ENCODE measurements around the gene ZFPL1. TPM values are rescaled to one million over a fixed set of nuclear protein-coding genes. Genes with fewer than 3 reads are reported as not detected.

The ZFPL1 gene
- total and polyA plus RNA-seq, 2 donors = 16.8 to 42.5 TPM

- Histone ChIP-seq H3K4me3 (ENCODE audit: low read length in 2 of 2) (no peak within 1 kb of the TSS), H3K9me3 (ENCODE audit: control insufficient read depth in 2 of 2, insufficient read depth in 1 of 2, low read length in 1 of 2) (no peaks in the 10 kb centered on the region), H3K27me3 (ENCODE audit: control insufficient read depth in 2 of 2, insufficient read depth in 1 of 2, low read length in 1 of 2) (no peaks in the 10 kb centered on the region), H3K4me1 (ENCODE audit: control insufficient read depth in 2 of 2, insufficient read depth in 2 of 2, low read length in 2 of 2) (peaks cover 7 to 24% of the 10 kb centered on the region in 2 donors), H3K27ac (ENCODE audit: low read depth in 1 of 2, low read length in 1 of 2) (no peak within 1 kb of the TSS), H3K36me3 (ENCODE audit: control insufficient read depth in 2 of 2, insufficient read depth in 2 of 2, low read length in 1 of 2) (no peaks in the 10 kb centered on the region)
- no peak for DNase-seq (ENCODE audit: low read depth in 6 of 9, low spot score in 9 of 9)
- WGBS = 96% methylated on average over 8 of the region's 8 CpGs
These were observed 25.5 kb upstream of the ZFPL1 start, which contains the start of gene NAALADL1 for GRCh38 chr11:65058419-65059054. NAALADL1 (minus strand) TSS chr11:65058553; CDS start chr11:65058521, 32 bp downstream.

- H3K9me3 ChIP-seq (ENCODE audit: control insufficient read depth in 2 of 2, insufficient read depth in 1 of 2, low read length in 1 of 2) = no peaks in the 10 kb centered on the region
- 79% methylated on average over 3 of the region's 3 CpGs for WGBS
- DNase-seq (ENCODE audit: low read depth in 6 of 9, low spot score in 9 of 9) = no peak
- no peak overlapping the region for H3K27ac ChIP-seq (ENCODE audit: low read depth in 1 of 2, low read length in 1 of 2)
- no peak overlapping the region for H3K4me3 ChIP-seq (ENCODE audit: low read length in 2 of 2)
- peaks cover 0 to 15% of the 10 kb centered on the region in 2 donors for H3K4me1 ChIP-seq (ENCODE audit: control insufficient read depth in 2 of 2, insufficient read depth in 2 of 2, low read length in 2 of 2)
- no peaks in the 10 kb centered on the region for H3K36me3 ChIP-seq (ENCODE audit: control insufficient read depth in 2 of 2, insufficient read depth in 2 of 2, low read length in 1 of 2)
- no peaks in the 10 kb centered on the region for H3K27me3 ChIP-seq (ENCODE audit: control insufficient read depth in 2 of 2, insufficient read depth in 1 of 2, low read length in 1 of 2)
These were observed 24.5 kb upstream of the ZFPL1 start for GRCh38 chr11:65059523-65059922.

- Histone ChIP-seq H3K27me3 (ENCODE audit: control insufficient read depth in 2 of 2, insufficient read depth in 1 of 2, low read length in 1 of 2) (no peaks in the 10 kb centered on the region), H3K4me3 (ENCODE audit: low read length in 2 of 2) (no peak overlapping the region), H3K27ac (ENCODE audit: low read depth in 1 of 2, low read length in 1 of 2) (no peak overlapping the region), H3K4me1 (ENCODE audit: control insufficient read depth in 2 of 2, insufficient read depth in 2 of 2, low read length in 2 of 2) (peaks cover 0 to 12% of the 10 kb centered on the region in 2 donors), H3K36me3 (ENCODE audit: control insufficient read depth in 2 of 2, insufficient read depth in 2 of 2, low read length in 1 of 2) (no peaks in the 10 kb centered on the region), H3K9me3 (ENCODE audit: control insufficient read depth in 2 of 2, insufficient read depth in 1 of 2, low read length in 1 of 2) (no peaks in the 10 kb centered on the region)
- DNase-seq (ENCODE audit: low read depth in 6 of 9, low spot score in 9 of 9) = peak in 1 of 9 donors; percentile 7
- 70% methylated on average over 10 of the region's 10 CpGs for WGBS
These were observed 23.8 kb upstream of the ZFPL1 start for GRCh38 chr11:65059959-65060824.

GRCh38 chr11:65060913-65061408 lies 23.1 kb upstream of the ZFPL1 start:
- no peaks in the 10 kb centered on the region for H3K36me3 ChIP-seq (ENCODE audit: control insufficient read depth in 2 of 2, insufficient read depth in 2 of 2, low read length in 1 of 2)
- no peak overlapping the region for H3K4me3 ChIP-seq (ENCODE audit: low read length in 2 of 2)
- H3K4me1 ChIP-seq (ENCODE audit: control insufficient read depth in 2 of 2, insufficient read depth in 2 of 2, low read length in 2 of 2) = peaks cover 0 to 12% of the 10 kb centered on the region in 2 donors
- H3K27me3 ChIP-seq (ENCODE audit: control insufficient read depth in 2 of 2, insufficient read depth in 1 of 2, low read length in 1 of 2) = no peaks in the 10 kb centered on the region
- DNase-seq (ENCODE audit: low read depth in 6 of 9, low spot score in 9 of 9) = peak in 1 of 9 donors; percentile 37
- 93% methylated on average over 9 of the region's 9 CpGs for WGBS
- H3K27ac ChIP-seq (ENCODE audit: low read depth in 1 of 2, low read length in 1 of 2) = no peak overlapping the region
- no peaks in the 10 kb centered on the region for H3K9me3 ChIP-seq (ENCODE audit: control insufficient read depth in 2 of 2, insufficient read depth in 1 of 2, low read length in 1 of 2)

- no peak overlapping the region for H3K4me3 ChIP-seq (ENCODE audit: low read length in 2 of 2)
- H3K4me1 ChIP-seq (ENCODE audit: control insufficient read depth in 2 of 2, insufficient read depth in 2 of 2, low read length in 2 of 2) = peaks cover 0 to 14% of the 10 kb centered on the region in 2 donors
- no peak for DNase-seq (ENCODE audit: low read depth in 6 of 9, low spot score in 9 of 9)
- no peak overlapping the region for H3K27ac ChIP-seq (ENCODE audit: low read depth in 1 of 2, low read length in 1 of 2)
- H3K27me3 ChIP-seq (ENCODE audit: control insufficient read depth in 2 of 2, insufficient read depth in 1 of 2, low read length in 1 of 2) = no peaks in the 10 kb centered on the region
- H3K36me3 ChIP-seq (ENCODE audit: control insufficient read depth in 2 of 2, insufficient read depth in 2 of 2, low read length in 1 of 2) = no peaks in the 10 kb centered on the region
- no peaks in the 10 kb centered on the region for H3K9me3 ChIP-seq (ENCODE audit: control insufficient read depth in 2 of 2, insufficient read depth in 1 of 2, low read length in 1 of 2)
- 97% methylated on average over 3 of the region's 3 CpGs for WGBS
These were observed 20.5 kb upstream of the ZFPL1 start for GRCh38 chr11:65063532-65063931.

- H3K9me3 ChIP-seq (ENCODE audit: control insufficient read depth in 2 of 2, insufficient read depth in 1 of 2, low read length in 1 of 2) = no peaks in the 10 kb centered on the region
- WGBS = 96% methylated on average over 4 of the region's 4 CpGs
- H3K27me3 ChIP-seq (ENCODE audit: control insufficient read depth in 2 of 2, insufficient read depth in 1 of 2, low read length in 1 of 2) = no peaks in the 10 kb centered on the region
- H3K27ac ChIP-seq (ENCODE audit: low read depth in 1 of 2, low read length in 1 of 2) = no peak overlapping the region
- peaks cover 0 to 14% of the 10 kb centered on the region in 2 donors for H3K4me1 ChIP-seq (ENCODE audit: control insufficient read depth in 2 of 2, insufficient read depth in 2 of 2, low read length in 2 of 2)
- H3K36me3 ChIP-seq (ENCODE audit: control insufficient read depth in 2 of 2, insufficient read depth in 2 of 2, low read length in 1 of 2) = no peaks in the 10 kb centered on the region
- no peak for DNase-seq (ENCODE audit: low read depth in 6 of 9, low spot score in 9 of 9)
- H3K4me3 ChIP-seq (ENCODE audit: low read length in 2 of 2) = no peak overlapping the region
These were observed 19.2 kb upstream of the ZFPL1 start for GRCh38 chr11:65064847-65065240.

- WGBS = 98% methylated on average over 7 of the region's 7 CpGs
- Histone ChIP-seq H3K4me1 (ENCODE audit: control insufficient read depth in 2 of 2, insufficient read depth in 2 of 2, low read length in 2 of 2) (peaks cover 0 to 5% of the 10 kb centered on the region in 2 donors), H3K27ac (ENCODE audit: low read depth in 1 of 2, low read length in 1 of 2) (no peak overlapping the region), H3K4me3 (ENCODE audit: low read length in 2 of 2) (no peak overlapping the region), H3K9me3 (ENCODE audit: control insufficient read depth in 2 of 2, insufficient read depth in 1 of 2, low read length in 1 of 2) (no peaks in the 10 kb centered on the region), H3K27me3 (ENCODE audit: control insufficient read depth in 2 of 2, insufficient read depth in 1 of 2, low read length in 1 of 2) (no peaks in the 10 kb centered on the region), H3K36me3 (ENCODE audit: control insufficient read depth in 2 of 2, insufficient read depth in 2 of 2, low read length in 1 of 2) (no peaks in the 10 kb centered on the region)
- DNase-seq (ENCODE audit: low read depth in 6 of 9, low spot score in 9 of 9) = no peak
These were observed 18.2 kb upstream of the ZFPL1 start for GRCh38 chr11:65065851-65066250.

- WGBS = 95% methylated on average over 11 of the region's 11 CpGs
- no peaks in the 10 kb centered on the region for H3K36me3 ChIP-seq (ENCODE audit: control insufficient read depth in 2 of 2, insufficient read depth in 2 of 2, low read length in 1 of 2)
- no peak overlapping the region for H3K4me3 ChIP-seq (ENCODE audit: low read length in 2 of 2)
- peaks cover 0 to 2% of the 10 kb centered on the region in 2 donors for H3K4me1 ChIP-seq (ENCODE audit: control insufficient read depth in 2 of 2, insufficient read depth in 2 of 2, low read length in 2 of 2)
- DNase-seq (ENCODE audit: low read depth in 6 of 9, low spot score in 9 of 9) = no peak
- no peaks in the 10 kb centered on the region for H3K9me3 ChIP-seq (ENCODE audit: control insufficient read depth in 2 of 2, insufficient read depth in 1 of 2, low read length in 1 of 2)
- H3K27ac ChIP-seq (ENCODE audit: low read depth in 1 of 2, low read length in 1 of 2) = no peak overlapping the region
- H3K27me3 ChIP-seq (ENCODE audit: control insufficient read depth in 2 of 2, insufficient read depth in 1 of 2, low read length in 1 of 2) = no peaks in the 10 kb centered on the region
These were observed 17.7 kb upstream of the ZFPL1 start for GRCh38 chr11:65066315-65066714.

GRCh38 chr11:65066805-65067291 lies 17.2 kb upstream of the ZFPL1 start:
- Histone ChIP-seq H3K27ac (ENCODE audit: low read depth in 1 of 2, low read length in 1 of 2) (no peak overlapping the region), H3K27me3 (ENCODE audit: control insufficient read depth in 2 of 2, insufficient read depth in 1 of 2, low read length in 1 of 2) (no peaks in the 10 kb centered on the region), H3K4me3 (ENCODE audit: low read length in 2 of 2) (no peak overlapping the region), H3K36me3 (ENCODE audit: control insufficient read depth in 2 of 2, insufficient read depth in 2 of 2, low read length in 1 of 2) (no peaks in the 10 kb centered on the region), H3K4me1 (ENCODE audit: control insufficient read depth in 2 of 2, insufficient read depth in 2 of 2, low read length in 2 of 2) (peaks cover 0 to 2% of the 10 kb centered on the region in 2 donors), H3K9me3 (ENCODE audit: control insufficient read depth in 2 of 2, insufficient read depth in 1 of 2, low read length in 1 of 2) (no peaks in the 10 kb centered on the region)
- 93% methylated on average over 4 of the region's 4 CpGs for WGBS
- DNase-seq (ENCODE audit: low read depth in 6 of 9, low spot score in 9 of 9) = no peak

Data from thymus (tissue), 11 donors.